HT1080 (cell line): ENCODE data around the gene MCHR2. TPM values are rescaled to one million over a fixed set of nuclear protein-coding genes. Genes with fewer than 3 reads are reported as not detected.

Experiments used
- DNase-seq: peaks from one replicate; pipeline ENCODE4 v3.0.0-alpha.2; 2015; ENCODE audit warnings: low read depth
- total RNA-seq: library from RNA; depleted of rRNA; stranded (reverse); fragments of >200 nt; shearing (Covaris generic); gene quantifications from 2 replicates; pipeline ENCODE4 v1.2.3, GENCODE V29; 2014

MCHR2 gene
- total RNA-seq, 1 experiment from 2014 or later, result not detected

DNA sequence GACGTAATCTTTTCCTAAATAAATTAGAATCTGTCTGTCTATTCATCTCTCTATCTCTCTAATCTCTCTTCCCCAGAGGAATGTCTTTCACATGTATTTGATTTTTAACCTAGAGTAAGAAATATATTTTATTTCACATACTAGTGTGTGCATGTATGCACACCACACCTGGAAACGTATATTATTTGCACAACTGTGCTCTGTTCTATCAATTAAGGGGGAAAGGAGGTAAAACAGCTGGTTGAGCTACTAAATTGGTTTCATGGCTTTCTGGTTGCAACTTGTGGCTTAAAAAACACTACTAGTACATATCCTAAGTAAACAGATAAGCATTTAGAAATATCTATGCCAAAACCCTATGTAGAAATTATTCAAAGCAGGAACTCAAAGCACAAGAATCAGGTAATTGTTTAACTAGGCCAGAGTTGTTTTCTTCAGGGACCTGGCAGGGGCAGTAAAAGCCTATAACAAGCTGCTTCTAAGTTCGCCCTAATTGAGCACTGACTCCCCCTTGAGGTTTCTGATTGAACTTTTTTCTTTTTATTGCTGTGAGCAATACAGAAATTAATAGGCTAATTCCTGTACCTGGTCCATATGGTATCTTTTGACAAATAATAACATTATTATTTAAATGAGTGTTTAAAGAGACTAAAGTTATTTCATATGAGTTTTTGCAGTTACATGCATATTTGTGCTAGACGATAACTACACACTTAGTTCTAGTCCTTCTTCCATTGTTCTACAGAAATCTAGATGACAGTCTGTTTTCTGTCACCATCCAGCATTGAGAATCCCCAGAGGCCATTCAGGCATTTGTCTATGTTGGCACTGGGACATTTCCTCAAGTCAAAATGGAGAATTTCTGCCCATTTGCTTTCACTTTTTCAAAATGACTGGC is 88.6 kb downstream of the MCHR2 start:
- peak; percentile 53 for DNase-seq

DNA sequence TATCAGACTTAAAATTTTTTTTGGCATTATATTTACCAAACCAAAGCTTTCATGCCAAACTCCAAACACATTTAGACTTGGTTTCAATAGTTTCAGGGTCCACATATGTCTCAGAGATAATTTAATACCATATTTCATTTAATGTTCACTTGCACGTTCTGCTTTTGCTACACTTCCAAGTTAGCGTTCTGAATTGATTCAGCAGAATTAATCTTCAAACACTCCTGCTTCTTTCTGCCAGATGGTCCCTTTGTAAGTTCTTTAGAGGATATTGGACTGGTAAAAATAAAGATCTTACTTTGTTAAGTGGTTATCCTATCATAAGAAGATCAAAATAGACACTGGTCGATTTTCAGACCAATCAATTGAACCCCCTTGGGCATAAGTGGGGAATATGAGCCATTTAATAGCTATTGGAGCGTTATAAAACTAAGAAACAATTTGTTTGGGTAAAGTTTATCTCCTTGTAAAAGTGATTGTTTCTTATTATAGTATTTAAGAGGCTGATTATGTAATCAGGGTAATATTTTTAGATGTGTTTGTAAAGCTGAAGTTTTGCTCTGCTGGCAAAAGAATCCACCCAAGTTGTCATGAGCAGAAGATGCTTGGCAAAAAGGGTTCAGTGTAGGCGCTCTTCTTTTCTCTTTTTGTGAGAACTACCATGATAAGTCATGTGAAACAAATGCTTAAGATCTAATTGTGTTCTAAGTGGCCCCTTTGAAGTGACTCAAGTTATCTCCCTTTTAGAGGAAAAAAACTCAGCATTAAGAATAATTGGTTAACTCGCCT is 92.2 kb downstream of the MCHR2 start:
- no peak for DNase-seq

DNA sequence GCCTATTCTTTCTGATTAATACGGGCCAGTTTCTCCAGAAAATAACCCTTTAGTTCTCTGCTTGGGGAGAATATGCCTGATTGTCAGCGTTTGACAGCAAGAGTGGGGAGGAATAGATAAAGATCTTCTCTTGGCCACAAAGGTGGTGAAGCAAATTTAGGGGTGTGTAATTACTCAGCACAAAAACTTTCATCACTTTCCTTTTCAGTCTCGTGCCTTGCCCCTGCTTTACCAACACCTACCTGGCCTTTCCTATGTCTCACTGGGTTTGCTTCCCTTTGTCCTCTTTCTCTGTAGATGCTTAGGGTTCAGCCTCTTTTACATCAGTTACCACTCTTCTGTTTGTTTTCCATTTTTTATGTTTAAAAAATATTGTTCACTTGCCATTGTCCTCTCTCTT is 99.2 kb downstream of the MCHR2 start:
- DNase-seq, result no peak

DNA sequence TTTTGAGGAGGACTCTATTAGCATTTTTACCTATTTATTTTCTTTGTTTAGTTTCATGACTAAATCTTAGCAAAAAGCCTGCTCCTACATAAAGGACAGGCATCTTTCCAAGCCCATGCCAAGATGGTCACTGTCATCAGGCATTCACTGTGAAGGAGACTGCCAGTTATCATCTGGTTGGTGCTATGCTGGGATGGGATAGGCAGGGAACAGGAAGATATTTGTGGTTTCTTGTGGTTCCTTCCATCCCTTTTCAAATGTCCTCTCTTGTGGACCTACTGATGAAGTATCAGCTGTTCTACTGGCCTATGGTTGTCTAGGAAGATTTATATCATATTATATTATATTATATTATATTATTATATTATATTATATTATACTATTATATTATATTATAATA is 107.0 kb downstream of the MCHR2 start:
- DNase-seq, result no peak

DNA sequence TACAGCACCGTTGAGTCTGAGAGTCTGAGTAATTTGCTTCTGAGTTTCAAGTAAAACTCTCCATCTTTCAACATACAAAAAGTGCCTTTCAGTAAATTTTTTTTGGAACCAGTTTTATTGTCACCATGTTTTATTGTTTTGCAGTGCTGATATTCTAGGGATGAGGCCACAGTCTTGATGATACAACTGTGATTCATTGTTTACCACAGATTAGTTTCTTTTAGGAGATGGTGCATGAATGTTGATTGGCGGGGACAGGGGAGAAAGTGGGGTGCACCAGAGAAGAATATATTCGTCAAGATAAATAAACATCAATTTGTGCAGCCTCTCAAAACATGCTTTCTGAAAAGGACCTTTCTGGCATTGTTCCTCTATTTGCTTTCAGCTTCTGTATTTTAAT is 109.0 kb downstream of the MCHR2 start:
- DNase-seq, result no peak

DNA sequence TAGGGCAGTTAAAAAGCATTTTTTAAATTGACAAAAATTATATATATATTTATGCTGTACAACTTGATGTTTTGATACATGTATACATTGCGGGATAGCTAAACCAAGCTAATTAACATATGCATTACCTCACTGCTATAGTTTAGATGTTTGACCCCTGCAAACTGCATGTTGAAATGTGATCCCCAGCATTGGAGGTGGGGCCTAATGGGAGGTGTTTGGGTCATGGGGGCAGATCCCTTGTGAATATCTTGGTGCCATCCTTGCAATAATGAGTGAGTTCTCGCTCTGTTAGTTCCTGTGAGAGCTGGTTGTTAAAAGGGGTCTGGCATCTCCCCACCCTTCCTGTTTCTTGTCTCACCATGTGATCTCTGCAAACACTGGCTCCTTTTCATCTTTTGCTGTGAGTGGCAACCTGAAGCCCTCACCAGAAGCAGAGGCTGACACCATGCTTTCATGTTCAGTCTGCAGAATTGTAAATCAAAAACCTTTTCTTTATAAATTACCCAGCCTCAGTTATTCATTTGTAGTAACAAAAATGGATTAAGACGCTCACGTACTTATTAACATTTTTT is 111.8 kb downstream of the MCHR2 start:
- DNase-seq, result no peak

DNA sequence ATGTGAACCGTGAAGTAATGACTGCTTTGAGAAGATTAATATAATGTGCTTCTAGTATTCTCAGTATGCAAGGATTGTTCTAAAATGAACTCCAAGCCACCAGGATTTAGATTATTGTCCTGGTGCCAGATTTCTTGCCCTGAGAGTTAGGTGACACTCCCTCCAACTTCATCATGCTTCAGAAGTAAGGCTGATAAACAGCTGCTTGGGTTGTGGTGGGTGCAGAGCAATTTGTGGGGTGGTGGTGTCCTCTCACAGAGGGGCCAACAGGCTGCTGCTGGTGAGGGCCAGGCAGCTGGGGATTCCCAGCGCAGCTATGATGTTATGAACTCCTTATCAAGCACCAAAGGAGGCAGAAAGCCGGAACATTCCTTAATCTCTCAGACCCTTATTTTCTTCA is 114.6 kb downstream of the MCHR2 start:
- DNase-seq, result no peak

DNA sequence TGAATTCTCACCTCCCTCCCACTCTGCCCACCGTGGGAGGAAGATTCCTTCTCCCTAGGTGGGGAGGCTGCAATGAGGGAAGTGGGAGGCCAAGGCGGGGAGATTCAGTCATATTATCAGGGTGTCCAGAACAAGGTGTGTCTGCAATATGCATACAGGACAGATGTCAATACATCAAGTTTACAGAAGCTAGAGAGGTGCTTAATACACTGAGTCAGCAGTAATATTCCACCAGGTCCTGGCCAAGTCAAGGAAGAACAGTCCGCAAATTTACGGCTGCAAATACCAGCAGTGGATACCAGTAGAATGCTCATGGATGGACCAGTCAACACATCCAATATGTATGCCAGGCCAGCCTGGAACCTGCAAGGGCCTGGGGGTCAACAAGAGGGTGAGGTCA is 119.0 kb downstream of the MCHR2 start:
- no peak for DNase-seq

DNA sequence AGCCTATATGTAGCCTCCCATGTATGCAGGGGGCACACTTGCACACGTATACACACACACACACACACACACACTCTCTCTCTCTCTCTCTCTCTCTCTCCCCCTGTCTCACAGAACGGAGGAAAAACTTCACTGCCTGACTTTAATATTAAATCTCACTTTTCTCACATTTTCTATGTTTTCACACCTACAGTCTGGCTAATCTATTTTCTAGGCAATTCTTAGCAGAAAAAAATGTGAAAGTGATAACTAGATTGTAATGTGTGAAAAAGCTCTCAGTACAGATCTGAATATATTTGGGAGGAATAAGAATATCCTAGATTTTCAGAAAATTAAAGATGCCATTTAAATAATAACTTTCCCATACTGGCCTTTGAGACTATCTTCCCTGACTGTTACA is 120.9 kb downstream of the MCHR2 start:
- no peak for DNase-seq

DNA sequence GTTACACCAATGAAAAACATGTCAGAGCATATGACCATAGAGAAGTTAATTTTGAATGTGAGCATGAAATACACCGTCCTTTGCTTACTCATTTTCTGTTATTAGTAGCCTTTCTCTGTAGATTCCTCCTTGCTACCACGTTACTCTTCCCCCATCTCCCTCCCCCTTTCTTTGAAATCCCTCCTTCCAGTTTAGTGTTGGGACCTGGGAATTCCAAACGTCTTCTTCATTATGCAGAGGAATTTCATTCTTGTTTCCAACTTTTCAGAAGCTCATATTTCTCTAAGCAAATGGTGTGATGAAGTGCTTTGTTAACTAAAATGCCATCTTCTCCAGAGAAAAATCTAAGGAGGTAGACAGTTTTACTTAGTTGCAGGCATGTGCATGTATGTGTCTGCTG is 122.4 kb downstream of the MCHR2 start:
- DNase-seq, result no peak
